ENCODE data around the gene PLPPR2.

DNA sequence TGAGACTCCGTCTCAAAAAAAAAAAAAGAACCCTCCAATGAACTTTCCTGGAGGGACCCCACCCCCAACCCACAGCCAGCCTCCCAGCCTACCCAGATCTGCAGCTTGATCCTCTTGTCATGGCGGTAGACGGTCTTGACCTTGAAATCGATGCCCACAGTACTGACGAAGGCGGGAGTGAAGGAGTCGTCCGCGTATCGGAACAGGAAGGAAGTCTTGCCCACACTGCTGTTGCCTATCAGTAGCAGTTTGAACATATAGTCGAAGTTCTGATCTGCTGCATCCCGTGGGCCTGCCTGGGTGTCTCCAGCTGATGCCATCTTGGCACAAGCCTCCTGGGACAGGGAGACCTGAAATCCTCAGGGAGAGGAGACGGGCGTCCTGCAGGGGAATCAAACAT lies 18.2 kb upstream of the PLPPR2 start:
- TF ChIP-seq POLR2A (IDR thresholded peaks at IDR 0.05; ENCODE audit: low read length) (no peak), GATA1 (IDR thresholded peaks at IDR 0.05; ENCODE audit: low read depth, low read length) (no peak)
